WTC11 (cell line): ENCODE data around the gene RMI2. TPM values are rescaled to one million over a fixed set of nuclear protein-coding genes. Genes with fewer than 3 reads are reported as not detected.
A peak's percentile ranks its signal among the peaks of the same experiment; 100 is the strongest.

Experiments used
- ATAC-seq: fragments of 200-7000 bp; cut with Tn5 transposase; 2 replicates; pipeline ENCODE4 v1.10.0; 2021; ENCODE audit warnings: mild to moderate bottlenecking, moderate library complexity
- CTCF ChIA-PET: fragments of 300-600 bp; sonication (Branson Sonifier 250); formaldehyde crosslinking; loops from one replicate; lab custom pipeline; 2021; ENCODE audit warnings: antibody characterized with exemption; lab: Charles Lee
- POLR2A ChIA-PET: fragments of 350-600 bp; sonication (Branson Sonifier 250); formaldehyde crosslinking; loops from one replicate; lab custom pipeline; 2021; ENCODE audit warnings: antibody characterized with exemption; lab: Charles Lee
- DNase-seq: peaks from one replicate; pipeline ENCODE4 v3.0.0; 2021; ENCODE audit warnings: low spot score
- H3K27ac Mint-ChIP-seq: 2 replicates; pipeline ENCODE4 v1.8.0; 2021; ENCODE audit warnings: mixed read lengths
- H3K27me3 Mint-ChIP-seq: 2 replicates; pipeline ENCODE4 v1.8.0; 2021; ENCODE audit warnings: low read depth, mild to moderate bottlenecking, moderate library complexity, mixed read lengths
- H3K36me3 Mint-ChIP-seq: 2 replicates; pipeline ENCODE4 v1.8.0; 2021; ENCODE audit warnings: mixed read lengths
- H3K4me1 Mint-ChIP-seq: 2 replicates; pipeline ENCODE4 v1.8.0; 2022; ENCODE audit warnings: mixed read lengths
- H3K4me3 Mint-ChIP-seq: 2 replicates; pipeline ENCODE4 v1.8.0; 2021; ENCODE audit warnings: mild to moderate bottlenecking, moderate library complexity, mixed read lengths
- H3K9me3 Mint-ChIP-seq: 2 replicates; pipeline ENCODE4 v1.8.0; 2021; ENCODE audit warnings: mixed read lengths
- ARID4B ChIP-seq: sonication (generic); formaldehyde crosslinking; IDR thresholded peaks from 2 replicates; pipeline ENCODE4 v1.8.0; 2023; ENCODE audit warnings: missing genetic modification reagents, mild to moderate bottlenecking, borderline replicate concordance
- CREB1 ChIP-seq: sonication (generic); formaldehyde crosslinking; IDR thresholded peaks from 2 replicates; pipeline ENCODE4 v1.8.0; 2023; ENCODE audit warnings: mild to moderate bottlenecking, missing genetic modification reagents
- EMX1 ChIP-seq: fragments of 250-450 bp; sonication (Bioruptor Pico); IDR thresholded peaks from 2 replicates; pipeline ENCODE4 v1.8.0; 2021; ENCODE audit warnings: mild to moderate bottlenecking
- ESRRA ChIP-seq: sonication (generic); formaldehyde crosslinking; IDR thresholded peaks from 2 replicates; pipeline ENCODE4 v1.8.1; 2022; ENCODE audit warnings: mild to moderate bottlenecking, missing genetic modification reagents, borderline replicate concordance
- GABPB1 ChIP-seq: sonication (generic); formaldehyde crosslinking; IDR thresholded peaks from 2 replicates; pipeline ENCODE4 v1.8.1; 2023; ENCODE audit warnings: mild to moderate bottlenecking, missing genetic modification reagents
- GTF2I ChIP-seq: fragments of 250-450 bp; sonication (Bioruptor Pico); conservative IDR thresholded peaks from 2 replicates; pipeline ENCODE4 v1.4.0; 2021; ENCODE audit warnings: mild to moderate bottlenecking
- KAT7 ChIP-seq: sonication (generic); formaldehyde crosslinking; IDR thresholded peaks from 2 replicates; pipeline ENCODE4 v1.8.1; 2023; ENCODE audit warnings: missing genetic modification reagents, mild to moderate bottlenecking, borderline replicate concordance
- MXD4 ChIP-seq: fragments of 250-450 bp; sonication (Bioruptor Pico); IDR thresholded peaks from 2 replicates; pipeline ENCODE4 v1.8.0; 2021; ENCODE audit warnings: mild to moderate bottlenecking, moderate library complexity, borderline replicate concordance
- NFE2L1 ChIP-seq: sonication (generic); formaldehyde crosslinking; IDR thresholded peaks from 2 replicates; pipeline ENCODE4 v1.8.1; 2023; ENCODE audit warnings: missing genetic modification reagents
- SMAD3 ChIP-seq: sonication (generic); formaldehyde crosslinking; IDR thresholded peaks from 2 replicates; pipeline ENCODE4 v1.8.0; 2022; ENCODE audit warnings: missing genetic modification reagents, mild to moderate bottlenecking, borderline replicate concordance
- STAT6 ChIP-seq: sonication (generic); formaldehyde crosslinking; conservative IDR thresholded peaks from 2 replicates; pipeline ENCODE4 v1.8.1; 2023; ENCODE audit warnings: mild to moderate bottlenecking, low read depth, missing genetic modification reagents, moderate library complexity
- TCF7 ChIP-seq: sonication (generic); formaldehyde crosslinking; IDR thresholded peaks from 2 replicates; pipeline ENCODE4 v1.8.0; 2022; ENCODE audit warnings: mild to moderate bottlenecking, low read depth, missing genetic modification reagents, moderate library complexity
- TEAD1 ChIP-seq: sonication (generic); formaldehyde crosslinking; IDR thresholded peaks from 2 replicates; pipeline ENCODE4 v1.8.0; 2022; ENCODE audit warnings: mild to moderate bottlenecking, missing genetic modification reagents
- USF1 ChIP-seq: sonication (generic); formaldehyde crosslinking; IDR thresholded peaks from 2 replicates; pipeline ENCODE4 v1.8.0; 2022; ENCODE audit warnings: mild to moderate bottlenecking, missing genetic modification reagents
- USF2 ChIP-seq: sonication (generic); formaldehyde crosslinking; IDR thresholded peaks from 2 replicates; pipeline ENCODE4 v1.8.1; 2023; ENCODE audit warnings: mild to moderate bottlenecking, missing genetic modification reagents, moderate library complexity
- ZBTB21 ChIP-seq: sonication (generic); formaldehyde crosslinking; IDR thresholded peaks from 2 replicates; pipeline ENCODE4 v1.8.1; 2023; ENCODE audit warnings: mild to moderate bottlenecking, missing genetic modification reagents, borderline replicate concordance
- ZBTB43 ChIP-seq: sonication (generic); formaldehyde crosslinking; IDR thresholded peaks from 2 replicates; pipeline ENCODE4 v1.8.1; 2023; ENCODE audit warnings: mild to moderate bottlenecking, missing genetic modification reagents
- ZNF281 ChIP-seq: sonication (generic); formaldehyde crosslinking; IDR thresholded peaks from 2 replicates; pipeline ENCODE4 v1.8.0; 2023; ENCODE audit warnings: mild to moderate bottlenecking, missing genetic modification reagents
- ZNF396 ChIP-seq: fragments of 250-450 bp; sonication (Bioruptor Pico); IDR thresholded peaks from 2 replicates; pipeline ENCODE4 v1.8.0; 2021; ENCODE audit warnings: mild to moderate bottlenecking, moderate library complexity, borderline replicate concordance
- ZNF416 ChIP-seq: fragments of 250-450 bp; sonication (Bioruptor Pico); IDR thresholded peaks from 2 replicates; pipeline ENCODE4 v1.9.0; 2021; ENCODE audit warnings: mild to moderate bottlenecking, inconsistent platforms
- total RNA-seq: library from RNA; stranded (reverse); gene quantifications from 3 replicates; pipeline ENCODE4 v1.2.3, GENCODE V29; 2021

RMI2 gene
- total RNA-seq, 1 experiment from 2014 or later: 79.0 TPM

- TF ChIP-seq ESRRA: no peak
- TF ChIP-seq, all 79 proteins: peak for 0
These were observed 34.2 kb upstream of the RMI2 start (continued) for GRCh38 chr16:11310997-11311561.

- CTCF ChIA-PET: interaction anchor here (0.9 to 1.8 kb wide), 6 partner anchors 12 to 59 kb away, joined by 3 to 8 read pairs (median 4); partner anchors contain the start of gene SOCS1
- peak overlapping the region; percentile 50 for H3K4me3 Mint-ChIP-seq
- H3K27me3 Mint-ChIP-seq: no peaks in the 10 kb centered on the region
- H3K36me3 Mint-ChIP-seq: no peaks in the 10 kb centered on the region; the same call in 1 of the 2 replicates
- peaks cover 71% of the 10 kb centered on the region for H3K4me1 Mint-ChIP-seq
- peak overlapping the region; percentile 98 for H3K27ac Mint-ChIP-seq
- ATAC-seq (peak; percentile 3; the same call in 1 of the 2 replicates), DNase-seq (peak; percentile 53)
- POLR2A ChIA-PET: interaction anchor here (0.6 to 2.9 kb wide), 3 partner anchors 15 to 915 kb away, joined by 3 to 27 read pairs (median 3); partner anchors contain the start of gene SOCS1
- H3K9me3 Mint-ChIP-seq: no peaks in the 10 kb centered on the region
- TF ChIP-seq ZBTB21 (CRISPR knock-in tag) (no peak), ESRRA (no peak), MXD4 (CRISPR knock-in tag) (no peak), KAT7 (CRISPR knock-in tag) (no peak), GABPB1 (CRISPR knock-in tag) (no peak), USF1 (CRISPR knock-in tag) (peak; percentile 65; the same call in 1 of the 2 replicates), STAT6 (CRISPR knock-in tag) (no peak), CREB1 (CRISPR knock-in tag) (no peak), ARID4B (CRISPR knock-in tag) (no peak), TEAD1 (peak; percentile 91), EMX1 (no peak), NFE2L1 (CRISPR knock-in tag) (peak; percentile 55; the same call in 1 of the 2 replicates), GTF2I (no peak), USF2 (CRISPR knock-in tag) (peak; percentile 70), ZNF396 (no peak), SMAD3 (CRISPR knock-in tag) (no peak), ZNF416 (CRISPR knock-in tag) (no peak), TCF7 (CRISPR knock-in tag) (no peak), ZNF281 (CRISPR knock-in tag) (no peak), ZBTB43 (CRISPR knock-in tag) (no peak)
These were observed 32.4 kb upstream of the RMI2 start for GRCh38 chr16:11312718-11313492.
